ENCODE results near the gene RPL18. TPM values are rescaled to one million over a fixed set of nuclear protein-coding genes. Genes with fewer than 3 reads are reported as not detected.
A peak's percentile ranks its signal among the peaks of the same experiment; 100 is the strongest.

Gene RPL18
- total and polyA plus RNA-seq, 8 donors = 1,028 to 1,744 (median 1,547) TPM

DNA sequence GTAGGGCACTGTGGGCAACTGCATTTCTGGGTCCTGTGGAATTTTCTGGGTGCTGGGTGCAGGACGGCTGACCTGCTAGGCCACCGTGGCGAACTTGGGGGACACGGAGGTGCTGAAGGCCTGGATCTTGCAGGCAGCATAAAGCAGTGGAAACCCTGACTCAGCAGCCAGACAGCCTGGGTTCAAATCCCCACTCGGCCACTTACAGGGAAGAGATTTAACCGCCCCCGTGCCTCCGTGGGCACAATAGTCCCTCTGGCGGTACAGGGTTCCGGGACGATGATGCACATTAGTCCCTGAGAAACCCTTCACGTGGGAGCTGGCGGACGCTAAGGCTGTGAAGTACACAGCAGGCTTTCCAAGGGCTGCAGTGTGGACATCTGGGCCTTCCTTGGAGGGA lies 7.1 kb downstream of the RPL18 start:
- TF ChIP-seq, protein P1, sequence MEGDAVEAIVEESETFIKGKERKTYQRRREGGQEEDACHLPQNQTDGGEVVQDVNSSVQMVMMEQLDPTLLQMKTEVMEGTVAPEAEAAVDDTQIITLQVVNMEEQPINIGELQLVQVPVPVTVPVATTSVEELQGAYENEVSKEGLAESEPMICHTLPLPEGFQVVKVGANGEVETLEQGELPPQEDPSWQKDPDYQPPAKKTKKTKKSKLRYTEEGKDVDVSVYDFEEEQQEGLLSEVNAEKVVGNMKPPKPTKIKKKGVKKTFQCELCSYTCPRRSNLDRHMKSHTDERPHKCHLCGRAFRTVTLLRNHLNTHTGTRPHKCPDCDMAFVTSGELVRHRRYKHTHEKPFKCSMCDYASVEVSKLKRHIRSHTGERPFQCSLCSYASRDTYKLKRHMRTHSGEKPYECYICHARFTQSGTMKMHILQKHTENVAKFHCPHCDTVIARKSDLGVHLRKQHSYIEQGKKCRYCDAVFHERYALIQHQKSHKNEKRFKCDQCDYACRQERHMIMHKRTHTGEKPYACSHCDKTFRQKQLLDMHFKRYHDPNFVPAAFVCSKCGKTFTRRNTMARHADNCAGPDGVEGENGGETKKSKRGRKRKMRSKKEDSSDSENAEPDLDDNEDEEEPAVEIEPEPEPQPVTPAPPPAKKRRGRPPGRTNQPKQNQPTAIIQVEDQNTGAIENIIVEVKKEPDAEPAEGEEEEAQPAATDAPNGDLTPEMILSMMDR (IDR thresholded peaks at IDR 0.05) = no peak
- H3K27ac ChIP-seq = no peak overlapping the region
- DNase-seq (no peak), ATAC-seq (no peak)
- intact Hi-C loops (cut with DNase I) = no loop called here
- H3K4me3 ChIP-seq = no peak overlapping the region
- no peaks in the 10 kb centered on the region for H3K27me3 ChIP-seq
- H3K9me3 ChIP-seq = no peaks in the 10 kb centered on the region
- peaks cover 2 to 13% of the 10 kb centered on the region in 2 donors for H3K4me1 ChIP-seq
- peaks cover 0 to 25% of the 10 kb centered on the region in 2 donors for H3K36me3 ChIP-seq

DNA sequence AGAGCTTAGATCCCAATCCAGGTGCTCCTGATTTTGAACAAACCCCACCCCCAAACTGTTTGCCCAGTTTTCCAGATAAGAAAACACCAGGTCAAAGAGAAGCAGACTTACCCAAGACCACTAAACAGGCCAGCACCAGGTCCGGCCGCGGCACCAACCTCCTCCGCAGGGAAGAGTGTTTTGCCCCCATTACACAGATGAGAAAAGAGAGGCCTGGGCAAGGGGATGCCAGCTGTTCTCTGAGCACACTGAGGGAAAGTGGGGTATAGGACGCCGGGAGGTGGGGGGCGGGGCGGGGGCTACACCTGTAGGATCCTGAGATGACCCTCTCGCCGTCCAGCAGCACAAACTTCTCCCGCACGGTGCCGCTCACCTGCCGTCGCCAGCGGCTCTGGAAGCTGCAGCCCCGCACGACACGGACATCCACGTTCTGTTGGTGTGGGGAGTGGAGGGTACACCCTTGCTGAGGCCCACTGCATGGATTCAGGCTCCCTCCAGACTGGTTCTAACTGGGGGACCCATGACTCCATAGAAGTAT lies 9.3 kb downstream of the RPL18 start:
- Histone ChIP-seq H3K27ac (no peak overlapping the region), H3K4me3 (no peak overlapping the region), H3K4me1 (no peaks in the 10 kb centered on the region), H3K9me3 (no peaks in the 10 kb centered on the region), H3K27me3 (no peaks in the 10 kb centered on the region), H3K36me3 (peaks cover 0 to 3% of the 10 kb centered on the region in 2 donors)
- DNase-seq (no peak), ATAC-seq (no peak)
- TF ChIP-seq, protein P1 (IDR thresholded peaks at IDR 0.05) = no peak
- intact Hi-C loops (cut with DNase I) = no loop called here

DNA sequence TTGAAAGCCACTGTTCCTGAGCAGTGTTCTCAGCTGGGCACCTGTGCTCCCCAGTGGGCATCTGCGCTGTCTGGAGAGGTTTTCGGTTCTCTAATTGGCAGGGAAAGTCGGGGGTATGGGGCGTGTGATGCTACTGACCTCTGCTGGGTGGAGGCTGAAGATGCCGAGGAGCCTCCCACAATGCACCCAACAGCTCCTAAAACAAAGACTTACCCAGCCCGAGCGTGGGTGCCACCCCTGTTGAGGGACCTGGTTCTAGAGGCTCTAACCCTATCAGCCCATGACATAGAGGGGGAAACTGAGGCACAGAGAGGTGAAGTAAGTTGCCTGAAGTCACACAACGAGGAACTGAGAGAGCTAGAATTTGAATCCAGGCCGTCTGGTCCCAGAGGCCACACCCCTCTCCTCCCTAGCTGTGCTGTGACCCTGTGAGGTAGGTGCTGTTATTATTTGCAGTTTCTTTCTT lies 10.1 kb downstream of the RPL18 start:
- Histone ChIP-seq H3K36me3 (no peaks in the 10 kb centered on the region), H3K27ac (no peak overlapping the region), H3K4me1 (no peaks in the 10 kb centered on the region), H3K4me3 (no peak overlapping the region), H3K9me3 (no peaks in the 10 kb centered on the region), H3K27me3 (no peaks in the 10 kb centered on the region)
- intact Hi-C loops (cut with DNase I) = no loop called here
- peak in 1 of 4 donors; percentile 38 for DNase-seq
- TF ChIP-seq, protein P1 (IDR thresholded peaks at IDR 0.05) = no peak
- ATAC-seq = peak; percentile 46

DNA sequence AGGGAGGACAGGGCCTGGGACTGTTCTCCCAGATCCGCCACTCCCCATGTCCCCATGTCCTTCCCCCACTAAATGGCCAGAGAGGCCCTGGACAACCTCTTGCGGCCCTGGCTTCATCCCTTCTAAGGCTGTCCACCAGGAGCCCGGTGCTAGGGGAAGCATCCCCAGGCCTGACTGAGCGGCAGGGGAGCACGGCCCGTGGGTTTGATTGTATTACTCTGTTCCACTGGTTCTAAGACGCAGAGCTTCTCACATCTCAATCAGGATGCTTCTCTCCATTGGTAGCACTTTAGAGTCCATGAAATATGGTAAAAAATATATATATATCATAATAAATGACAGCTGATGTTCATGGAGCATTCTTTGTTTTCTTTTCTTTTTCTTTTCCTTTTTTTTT lies 11.6 kb downstream of the RPL18 start:
- Histone ChIP-seq H3K4me1 (no peaks in the 10 kb centered on the region), H3K27me3 (no peaks in the 10 kb centered on the region), H3K36me3 (no peaks in the 10 kb centered on the region), H3K27ac (no peak overlapping the region), H3K4me3 (no peak overlapping the region), H3K9me3 (no peaks in the 10 kb centered on the region)
- intact Hi-C loops (cut with DNase I) = no loop called here
- no peak for DNase-seq
- TF ChIP-seq, protein P1 (IDR thresholded peaks at IDR 0.05) = no peak
- no peak for ATAC-seq

DNA sequence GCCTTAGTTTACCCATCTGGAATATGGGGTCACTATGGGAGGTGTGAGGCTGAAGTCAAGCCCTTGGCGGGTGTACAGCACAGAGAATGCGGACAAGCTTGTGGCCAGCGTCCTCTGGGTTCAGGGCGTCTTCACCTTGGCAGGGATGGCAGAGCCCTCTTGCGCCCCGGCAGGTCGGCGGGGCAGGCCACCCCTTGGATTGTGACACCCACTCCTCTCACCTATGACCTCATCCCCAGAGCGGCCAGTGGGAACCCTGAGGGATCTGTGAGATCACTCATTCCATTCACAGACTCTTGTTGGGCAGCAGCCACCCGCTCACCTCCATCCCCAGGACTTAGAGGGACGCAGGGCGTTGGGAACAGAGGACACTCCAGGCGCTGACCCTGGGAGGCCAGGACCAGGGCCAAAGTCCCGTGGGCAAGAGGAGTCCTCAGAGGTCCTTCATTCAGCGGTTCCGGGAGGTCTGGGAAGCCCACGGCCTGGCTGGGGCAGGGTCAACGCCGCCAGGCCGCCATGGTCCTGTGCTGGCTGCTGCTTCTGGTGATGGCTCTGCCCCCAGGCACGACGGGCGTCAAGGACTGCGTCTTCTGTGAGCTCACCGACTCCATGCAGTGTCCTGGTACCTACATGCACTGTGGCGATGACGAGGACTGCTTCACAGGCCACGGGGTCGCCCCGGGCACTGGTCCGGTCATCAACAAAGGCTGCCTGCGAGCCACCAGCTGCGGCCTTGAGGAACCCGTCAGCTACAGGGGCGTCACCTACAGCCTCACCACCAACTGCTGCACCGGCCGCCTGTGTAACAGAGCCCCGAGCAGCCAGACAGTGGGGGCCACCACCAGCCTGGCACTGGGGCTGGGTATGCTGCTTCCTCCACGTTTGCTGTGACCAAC lies 12.3 kb downstream of the RPL18 start, which contains the start of gene SPACA4:
Gene SPACA4, plus strand, starts transcription at position 280 of the 896 bp plus-strand sequence. Its CDS starts 237 bp downstream, at position 517.
- DNase-seq (no peak), ATAC-seq (no peak)
- Histone ChIP-seq H3K4me1 (no peaks in the 10 kb centered on the region), H3K4me3 (no peak within 1 kb of the TSS), H3K36me3 (no peaks in the 10 kb centered on the region), H3K27ac (no peak within 1 kb of the TSS), H3K27me3 (no peaks in the 10 kb centered on the region), H3K9me3 (no peaks in the 10 kb centered on the region)
- intact Hi-C loops (cut with DNase I) = no loop called here
- TF ChIP-seq, protein P1 (IDR thresholded peaks at IDR 0.05) = no peak
